Measurements from ENCODE around the gene LRP5.

Gene LRP5

GRCh38 chr11:68414496-68415221 is 102.3 kb downstream of the LRP5 start:
- Histone ChIP-seq H2AFZ (ENCODE audit: low read length) (no peak overlapping the region), H3K36me3 (ENCODE audit: insufficient read depth, low read length) (peaks cover 73% of the 10 kb centered on the region; the same call in 1 of the 2 replicates), H3K4me3 (ENCODE audit: low read length, poor library complexity, severe bottlenecking) (no peak overlapping the region), H3K4me2 (ENCODE audit: low read depth, low read length, poor library complexity, severe bottlenecking) (no peak overlapping the region), H3F3A (ENCODE audit: low read depth) (no peaks in the 10 kb centered on the region), H4K20me1 (ENCODE audit: insufficient read depth, low read length, poor library complexity, severe bottlenecking) (no peaks in the 10 kb centered on the region), H3K27me3 (ENCODE audit: insufficient read depth, low read length, poor library complexity, severe bottlenecking) (no peaks in the 10 kb centered on the region), H3K9ac (ENCODE audit: low read depth, low read length, poor library complexity, severe bottlenecking) (no peak overlapping the region), H3K79me2 (ENCODE audit: insufficient read depth, low read length) (no peaks in the 10 kb centered on the region), H3K4me1 (ENCODE audit: insufficient read depth, low read length, poor library complexity, severe bottlenecking) (no peaks in the 10 kb centered on the region), H3K9me2 (replicated peaks; ENCODE audit: low read depth, low read length) (no peaks in the 10 kb centered on the region), H3K9me3 (ENCODE audit: insufficient read depth, low read depth, low read length) (no peaks in the 10 kb centered on the region)
- TF ChIP-seq EZH2phosphoT487 (IDR thresholded peaks at IDR 0.05; ENCODE audit: borderline replicate concordance) = no peak
- TF ChIP-seq CTCF (conservative IDR thresholded peaks at IDR 0.05; ENCODE audit: low read length) = no peak

GRCh38 chr11:68416070-68416578 is 103.7 kb downstream of the LRP5 start:
- H3K4me2 ChIP-seq (ENCODE audit: low read depth, low read length, poor library complexity, severe bottlenecking) = no peak overlapping the region
- H2AFZ ChIP-seq (ENCODE audit: low read length) = no peak overlapping the region
- H3K9ac ChIP-seq (ENCODE audit: low read depth, low read length, poor library complexity, severe bottlenecking) = no peak overlapping the region
- no peaks in the 10 kb centered on the region for H3F3A ChIP-seq (ENCODE audit: low read depth)
- no peaks in the 10 kb centered on the region for H3K9me2 ChIP-seq (replicated peaks; ENCODE audit: low read depth, low read length)
- no peaks in the 10 kb centered on the region for H3K9me3 ChIP-seq (ENCODE audit: insufficient read depth, low read depth, low read length)
- no peaks in the 10 kb centered on the region for H3K4me1 ChIP-seq (ENCODE audit: insufficient read depth, low read length, poor library complexity, severe bottlenecking)
- H3K36me3 ChIP-seq (ENCODE audit: insufficient read depth, low read length) = peaks cover 69% of the 10 kb centered on the region; the same call in 1 of the 2 replicates
- TF ChIP-seq EZH2phosphoT487 (IDR thresholded peaks at IDR 0.05; ENCODE audit: borderline replicate concordance) = no peak
- no peak for TF ChIP-seq CTCF (conservative IDR thresholded peaks at IDR 0.05; ENCODE audit: low read length)
- no peaks in the 10 kb centered on the region for H3K27me3 ChIP-seq (ENCODE audit: insufficient read depth, low read length, poor library complexity, severe bottlenecking)
- no peaks in the 10 kb centered on the region for H4K20me1 ChIP-seq (ENCODE audit: insufficient read depth, low read length, poor library complexity, severe bottlenecking)
- no peak overlapping the region for H3K4me3 ChIP-seq (ENCODE audit: low read length, poor library complexity, severe bottlenecking)
- H3K79me2 ChIP-seq (ENCODE audit: insufficient read depth, low read length) = no peaks in the 10 kb centered on the region

- H3K9me3 ChIP-seq (ENCODE audit: insufficient read depth, low read depth, low read length) = no peaks in the 10 kb centered on the region
- TF ChIP-seq EZH2phosphoT487 (IDR thresholded peaks at IDR 0.05; ENCODE audit: borderline replicate concordance) (no peak), CTCF (conservative IDR thresholded peaks at IDR 0.05; ENCODE audit: low read length) (no peak)
- no peaks in the 10 kb centered on the region for H3K9me2 ChIP-seq (replicated peaks; ENCODE audit: low read depth, low read length)
- no peak overlapping the region for H2AFZ ChIP-seq (ENCODE audit: low read length)
- no peak overlapping the region for H3K4me3 ChIP-seq (ENCODE audit: low read length, poor library complexity, severe bottlenecking)
- H3K79me2 ChIP-seq (ENCODE audit: insufficient read depth, low read length) = no peaks in the 10 kb centered on the region
- H4K20me1 ChIP-seq (ENCODE audit: insufficient read depth, low read length, poor library complexity, severe bottlenecking) = no peaks in the 10 kb centered on the region
- H3K27me3 ChIP-seq (ENCODE audit: insufficient read depth, low read length, poor library complexity, severe bottlenecking) = no peaks in the 10 kb centered on the region
- H3K36me3 ChIP-seq (ENCODE audit: insufficient read depth, low read length) = peaks cover 50% of the 10 kb centered on the region; the same call in 1 of the 2 replicates
- H3F3A ChIP-seq (ENCODE audit: low read depth) = no peaks in the 10 kb centered on the region
- H3K4me2 ChIP-seq (ENCODE audit: low read depth, low read length, poor library complexity, severe bottlenecking) = no peak overlapping the region
- no peaks in the 10 kb centered on the region for H3K4me1 ChIP-seq (ENCODE audit: insufficient read depth, low read length, poor library complexity, severe bottlenecking)
- H3K9ac ChIP-seq (ENCODE audit: low read depth, low read length, poor library complexity, severe bottlenecking) = no peak overlapping the region
These were observed 106.3 kb downstream of the LRP5 start for GRCh38 chr11:68418648-68419047.

Data from Loucy (cell line).